Hippocampal formation (tissue), 2 donors: ENCODE data around the gene RIMBP2.
A peak's percentile ranks its signal among the peaks of the same experiment; 100 is the strongest.
"Not testable (repeated sequence)": the region's sequence is repeated elsewhere in the genome, so short reads cannot be mapped to it uniquely, and the experiment has no call there.

Experiments used
- DNase-seq, 2 donors: peaks; one replicate each; lab custom pipeline; 2025; lab: John Stamatoyannopoulos, UW

The RIMBP2 gene

DNA sequence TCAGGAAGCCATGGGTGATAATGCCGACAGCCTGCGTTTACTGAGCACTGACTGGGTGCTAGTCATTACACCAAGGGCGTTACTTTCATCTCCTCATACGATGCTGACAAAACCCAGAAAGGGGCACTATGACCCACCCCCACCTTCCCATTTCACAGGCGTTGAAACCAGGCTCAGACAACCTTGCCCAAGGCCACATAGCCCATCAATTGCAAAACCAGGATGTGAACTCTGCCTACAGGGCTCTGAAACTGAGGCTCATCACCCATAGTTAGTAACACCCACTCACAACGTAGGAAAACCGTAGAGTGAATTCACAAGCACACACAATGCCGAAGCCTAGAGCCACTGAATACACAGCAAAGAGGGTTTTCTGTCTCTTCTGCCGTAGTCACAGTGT lies 119.9 kb downstream of the RIMBP2 start:
- DNase-seq = no peak

DNA sequence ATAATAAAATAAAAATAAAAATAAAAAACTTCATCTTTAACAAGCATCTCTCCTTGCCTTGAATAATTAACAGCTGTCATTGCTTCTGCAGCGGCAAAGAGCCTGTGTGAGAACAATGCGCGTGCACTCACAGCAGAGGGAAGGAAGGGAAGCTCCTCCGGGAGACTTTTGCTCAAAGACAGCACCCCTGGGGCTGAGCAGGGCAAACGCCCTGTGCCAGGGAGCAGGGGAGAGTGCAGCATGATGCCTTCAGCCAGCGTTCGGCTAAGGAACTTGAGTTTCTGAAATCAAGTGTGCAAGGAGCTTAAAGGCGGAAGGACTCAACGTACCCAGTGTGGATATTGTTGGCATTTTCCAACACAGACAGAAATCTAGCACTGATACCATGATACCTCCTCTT lies 120.5 kb downstream of the RIMBP2 start:
- no peak for DNase-seq

GRCh38 chr12:130593056-130593455 lies 123.0 kb downstream of the RIMBP2 start:
- no peak for DNase-seq

DNA sequence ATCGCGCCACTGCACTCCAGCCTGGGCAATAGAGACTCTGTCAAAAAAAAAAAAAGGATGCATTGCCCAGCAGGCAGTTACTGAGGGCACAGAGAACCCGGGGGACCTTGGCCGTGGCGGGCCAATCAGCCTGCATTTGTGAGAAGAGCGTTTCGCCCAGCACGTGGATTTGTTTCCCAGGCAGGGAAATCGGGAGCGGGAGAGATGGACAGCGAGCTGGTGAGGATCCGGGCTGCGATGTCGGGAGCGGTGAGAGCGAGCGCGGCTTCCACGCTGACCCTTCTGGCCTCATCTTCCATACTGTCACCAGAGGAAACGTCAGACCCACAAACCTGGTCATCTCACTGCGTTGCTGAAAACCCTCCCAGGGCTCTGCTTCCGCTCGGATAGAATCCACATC lies 123.5 kb downstream of the RIMBP2 start:
- no peak for DNase-seq

DNA sequence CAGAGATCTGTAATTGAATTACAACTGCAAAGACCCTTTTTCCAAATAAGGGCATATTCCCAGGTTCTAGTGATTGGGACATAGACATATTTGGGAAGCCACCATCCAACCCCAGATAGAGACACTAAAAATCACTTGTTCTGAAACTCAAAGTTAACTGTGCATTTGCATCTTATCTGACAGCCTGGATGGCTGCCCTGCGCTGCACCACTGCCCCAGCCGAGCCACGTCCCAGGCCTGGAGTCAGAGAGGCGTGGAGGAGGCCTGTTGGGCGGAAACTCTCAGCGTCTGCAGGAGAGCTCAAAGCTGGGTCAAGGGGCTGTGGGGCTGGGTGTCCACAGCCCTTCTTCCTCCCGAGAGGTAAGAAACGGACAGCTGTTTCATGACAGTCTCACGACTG lies 124.4 kb downstream of the RIMBP2 start:
- no peak for DNase-seq

DNA sequence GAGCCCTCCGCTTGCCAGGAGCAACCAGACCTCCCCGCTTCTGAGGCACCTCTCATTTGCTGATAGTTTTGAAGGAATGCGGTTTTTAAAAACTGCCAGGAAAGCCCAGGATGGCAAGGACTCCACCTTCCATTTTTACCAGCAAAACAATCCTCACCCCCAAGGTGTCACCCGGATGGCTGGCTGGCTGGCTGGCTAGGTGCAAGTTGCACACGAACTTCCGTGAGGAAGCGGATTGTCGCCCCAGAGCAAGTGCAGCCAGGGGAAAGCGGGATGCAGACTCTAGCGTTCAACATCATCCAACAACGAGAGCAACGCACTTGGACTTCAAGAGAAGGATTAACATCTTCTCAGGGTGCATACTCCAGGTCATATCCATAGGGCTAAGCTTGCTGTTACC lies 125.4 kb downstream of the RIMBP2 start:
- DNase-seq = no peak

DNA sequence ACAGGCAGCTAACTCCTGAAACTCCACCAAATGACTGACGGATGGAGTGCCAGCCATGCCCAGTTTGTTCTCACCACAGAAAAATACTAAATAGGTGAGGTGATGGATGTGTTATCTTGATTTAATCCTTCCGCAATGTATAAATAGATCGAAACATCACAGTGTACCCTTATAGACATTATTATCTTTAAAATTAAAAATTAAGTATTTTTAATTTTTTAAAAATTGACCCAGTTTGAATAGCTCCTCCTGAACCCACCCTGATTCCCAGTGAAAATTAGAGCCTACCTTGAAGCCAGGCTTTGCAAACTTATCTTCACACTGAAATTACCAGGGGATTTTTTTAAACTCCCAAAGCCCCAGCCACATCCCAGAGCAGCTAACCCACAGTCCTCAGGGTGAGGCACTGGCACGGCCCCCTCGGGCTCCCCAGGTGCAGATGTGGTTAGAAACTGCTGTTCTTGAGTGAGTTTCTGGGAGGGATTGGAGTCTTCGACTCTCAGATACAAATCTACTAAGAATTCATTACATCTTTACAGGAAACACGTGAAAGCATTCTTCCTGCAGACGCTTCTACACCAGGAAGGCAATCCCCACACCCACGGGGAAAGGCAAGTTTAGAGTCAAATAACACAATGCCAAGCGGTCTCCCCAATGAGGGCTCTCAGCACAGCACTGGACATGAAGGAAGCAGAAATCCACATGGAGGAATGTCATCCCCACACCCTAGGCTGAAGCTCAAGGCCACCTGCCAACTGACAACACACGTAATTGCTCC lies 126.4 kb downstream of the RIMBP2 start:
- no peak for DNase-seq

DNA sequence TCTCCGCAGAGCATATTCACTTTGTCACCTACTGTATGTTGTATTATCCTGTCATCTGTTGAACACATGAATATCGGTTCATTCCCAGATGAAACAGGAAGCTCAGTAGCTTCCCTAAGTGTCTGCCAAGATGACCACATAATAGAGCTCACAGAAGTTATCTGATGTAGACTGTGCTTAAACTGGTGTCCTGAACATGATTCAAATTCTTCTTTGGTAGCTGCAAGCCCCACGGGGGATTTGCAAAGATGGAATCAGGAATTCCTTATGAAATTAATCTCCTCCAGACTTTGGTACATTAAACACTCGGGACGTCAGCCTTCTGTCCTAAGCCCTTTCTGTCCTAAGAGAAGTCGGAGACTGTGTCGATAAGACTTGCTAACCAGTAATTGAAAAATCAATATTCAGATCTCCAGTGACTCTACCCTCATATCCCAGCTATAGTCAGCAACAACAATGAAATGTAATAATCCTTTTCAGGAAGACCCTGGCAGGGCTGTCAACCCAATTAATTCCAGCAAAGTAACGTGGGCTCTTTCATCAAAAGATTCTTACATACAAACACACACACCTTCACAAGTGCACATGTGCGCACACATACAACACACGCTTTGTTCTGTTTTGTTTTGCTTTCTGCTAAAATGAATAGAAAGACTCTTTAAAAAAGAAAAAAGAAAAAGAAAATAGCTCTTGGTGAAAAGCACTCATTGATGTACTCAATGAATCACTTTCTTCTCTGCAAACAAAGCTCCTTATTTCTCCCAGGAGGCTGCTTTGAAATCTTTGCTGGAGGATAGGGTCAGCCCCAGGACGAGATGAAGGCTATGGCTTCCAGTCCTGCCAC lies 127.2 kb downstream of the RIMBP2 start:
- no peak for DNase-seq

DNA sequence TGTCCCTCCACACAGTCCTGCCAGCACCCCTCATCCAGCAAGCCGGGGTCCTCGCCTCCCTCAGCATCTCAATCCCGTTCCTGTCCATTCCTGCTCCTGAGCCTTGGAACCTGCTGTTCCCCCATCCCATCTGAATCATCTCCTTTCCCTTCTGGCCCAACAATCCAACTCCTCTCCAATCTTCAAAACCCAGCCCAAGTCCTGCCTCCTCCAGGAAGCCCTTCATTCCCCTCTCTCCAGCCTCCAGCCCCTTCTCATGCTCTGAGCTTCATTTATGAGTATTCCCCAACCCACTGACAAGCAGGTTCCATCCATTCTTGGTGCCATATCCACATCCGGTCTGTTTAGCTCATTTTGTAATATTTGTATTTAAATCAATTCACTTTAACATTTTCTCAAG lies 128.1 kb downstream of the RIMBP2 start:
- DNase-seq = no peak

DNA sequence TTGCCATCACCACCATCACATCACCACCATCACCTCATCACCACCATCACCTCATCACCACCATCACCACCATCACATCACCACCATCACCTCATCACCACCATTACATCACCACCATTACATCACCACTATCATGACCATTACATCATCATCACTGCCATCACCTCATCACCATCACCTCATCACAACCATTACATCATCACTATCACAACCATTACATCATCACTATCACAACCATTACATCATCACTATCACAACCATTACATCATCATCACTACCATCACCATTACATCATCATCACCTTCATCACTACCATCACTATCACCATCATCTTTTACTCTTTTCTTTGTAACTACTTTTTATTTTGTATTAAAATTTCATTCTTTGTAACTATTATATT lies 131.6 kb downstream of the RIMBP2 start:
- DNase-seq = not testable (repeated sequence)

DNA sequence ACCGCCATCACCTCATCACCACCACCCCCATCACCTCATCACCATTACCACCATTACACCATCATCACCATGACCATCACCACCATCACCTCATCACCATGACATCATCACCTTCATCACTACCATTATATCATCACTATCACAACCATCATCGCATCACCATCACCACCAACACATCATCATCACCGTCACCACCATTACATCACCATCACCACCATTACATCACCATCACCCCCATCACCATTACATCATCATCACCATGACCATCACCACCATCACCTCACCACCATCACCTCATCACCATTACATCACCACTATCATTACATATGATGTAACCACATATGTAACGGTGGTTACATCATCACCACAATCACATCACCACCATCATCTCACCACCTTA lies 132.3 kb downstream of the RIMBP2 start:
- DNase-seq = no peak

DNA sequence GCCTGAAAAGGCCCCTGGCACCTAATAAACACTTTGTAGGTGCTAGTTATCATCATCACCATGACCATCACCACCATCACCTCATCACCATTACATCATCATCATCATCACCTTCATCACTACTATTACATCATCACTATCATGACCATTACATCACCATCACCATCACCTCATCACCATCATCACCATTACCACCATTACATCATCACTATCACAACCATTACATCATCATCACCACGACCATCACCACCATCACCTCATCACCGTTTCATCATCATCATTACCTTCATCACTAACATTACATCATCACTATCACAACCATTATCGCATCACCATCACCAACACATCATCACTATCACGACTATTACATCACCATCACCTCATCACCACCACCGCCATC lies 132.8 kb downstream of the RIMBP2 start:
- no peak for DNase-seq

GRCh38 chr12:130582286-130582685 lies 133.8 kb downstream of the RIMBP2 start:
- DNase-seq = no peak

DNA sequence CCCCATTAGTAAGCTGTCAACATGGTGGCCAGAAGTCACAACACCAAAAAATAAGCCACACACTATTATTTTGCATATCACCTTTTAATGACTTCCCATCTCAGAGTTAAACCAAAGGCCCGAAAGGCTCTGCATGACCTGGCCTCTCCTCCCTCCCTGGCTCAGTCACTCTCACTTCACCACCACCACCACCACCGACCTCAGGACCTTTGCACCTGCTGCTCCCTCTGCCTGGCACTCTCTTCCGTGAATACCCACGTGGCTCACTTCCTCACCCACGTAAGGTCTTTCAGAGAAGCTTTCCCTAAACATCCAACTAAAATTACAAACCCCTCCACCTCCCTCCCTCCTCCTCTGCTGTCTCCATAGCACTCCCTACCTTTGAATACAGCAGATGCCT lies 134.3 kb downstream of the RIMBP2 start:
- no peak for DNase-seq

DNA sequence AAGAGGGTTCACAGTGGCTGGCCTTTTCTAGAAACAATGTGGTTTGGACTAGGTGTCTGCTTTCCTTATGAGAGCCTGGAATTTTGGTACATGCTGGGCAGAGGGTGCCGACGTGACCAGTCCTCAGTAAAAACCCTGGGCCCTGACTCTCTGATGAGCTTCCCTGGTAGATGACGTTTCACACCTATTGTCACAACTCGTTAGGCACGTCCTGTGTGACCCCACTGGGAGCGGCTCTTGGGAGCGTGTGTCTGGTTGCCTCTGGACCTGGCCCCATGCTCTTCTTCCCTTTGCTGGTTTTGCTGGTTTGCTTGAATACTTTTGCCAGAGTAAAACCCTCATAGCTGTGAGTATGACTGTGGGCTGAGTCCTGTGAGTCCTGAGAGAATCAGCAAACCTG lies 136.9 kb downstream of the RIMBP2 start:
- no peak for DNase-seq

GRCh38 chr12:130577351-130577750 lies 138.7 kb downstream of the RIMBP2 start:
- no peak for DNase-seq

DNA sequence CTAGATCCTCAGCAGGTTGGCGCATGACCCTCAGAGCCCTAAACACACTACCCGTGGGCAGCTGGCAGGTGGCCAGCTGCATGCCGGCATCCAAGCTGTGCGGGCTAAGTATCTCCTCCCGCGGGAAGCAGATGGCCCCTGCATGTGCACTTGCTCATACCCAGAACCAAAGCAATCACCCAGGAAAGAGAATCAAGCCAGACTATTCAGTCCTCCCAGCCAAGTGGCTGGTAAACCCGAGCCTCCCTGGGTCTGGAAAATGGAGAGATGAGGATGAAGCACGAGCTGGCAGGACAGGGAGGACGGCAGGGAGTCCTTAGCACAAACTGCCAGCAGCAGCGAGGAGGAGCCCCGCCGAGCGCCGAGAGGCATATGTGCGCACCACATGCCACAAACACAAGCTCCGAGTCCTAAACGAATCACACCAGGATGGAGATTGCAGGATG lies 139.7 kb downstream of the RIMBP2 start:
- DNase-seq = peak in 1 of 2 donors; percentile 20

GRCh38 chr12:130574402-130574801 lies 141.7 kb downstream of the RIMBP2 start:
- DNase-seq = no peak

- no peak for DNase-seq
Observed at GRCh38 chr12:130573766-130574165, 142.3 kb downstream of the RIMBP2 start.

- DNase-seq = no peak
Observed at GRCh38 chr12:130573235-130573634, 142.9 kb downstream of the RIMBP2 start.

GRCh38 chr12:130572553-130572952 lies 143.5 kb downstream of the RIMBP2 start:
- DNase-seq = no peak

DNA sequence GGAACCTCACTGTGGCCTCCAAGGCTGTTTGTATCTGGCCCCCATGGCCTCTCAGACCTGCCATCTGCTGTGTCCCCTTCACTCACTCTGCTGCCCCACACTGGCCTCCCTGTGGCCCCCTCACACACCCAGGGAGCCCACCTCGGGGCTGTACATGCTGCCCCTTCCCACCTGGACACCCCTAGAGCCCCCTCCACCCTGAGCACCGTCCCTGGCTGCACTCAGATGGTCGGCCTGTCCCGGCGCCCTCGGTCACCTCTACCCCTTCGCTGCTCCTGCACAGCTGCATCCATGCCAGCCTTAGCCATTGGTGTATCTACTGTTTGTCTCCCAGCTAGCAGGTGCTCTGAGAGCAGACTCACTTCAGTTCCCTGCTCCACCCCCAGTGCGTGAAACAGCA lies 144.4 kb downstream of the RIMBP2 start:
- no peak for DNase-seq

DNA sequence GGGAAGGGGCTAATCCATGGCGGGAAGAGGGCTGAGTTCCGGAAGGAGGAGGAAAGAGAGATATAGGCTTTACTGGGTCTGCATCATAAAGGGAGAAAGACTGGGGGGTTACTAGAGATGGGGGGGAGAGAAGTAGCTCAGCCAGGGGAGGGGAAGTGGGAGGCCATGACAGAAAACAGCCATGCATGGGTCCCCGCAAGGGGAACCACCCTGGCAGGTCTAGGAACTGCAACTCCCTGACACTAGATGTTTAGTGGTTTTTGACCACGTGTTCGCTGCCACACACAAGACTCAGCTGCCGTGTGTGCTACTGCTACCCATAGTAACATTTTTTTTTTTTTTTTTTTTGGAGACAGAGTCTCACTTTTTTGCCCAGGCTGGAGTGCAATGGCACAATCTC lies 145.0 kb downstream of the RIMBP2 start:
- DNase-seq = no peak
